Mammary epithelial cell (primary cell): ENCODE data around the gene F5.

Experiments
- CTCF ChIP-seq, 2 donors: IDR thresholded peaks in 1 of 2; conservative IDR thresholded peaks in 1 of 2; 2 replicates each; pipeline ENCODE4 v1.5.1; 2011 to 2012; ENCODE audit warnings: inconsistent platforms in 2 of 2, low read length in 2 of 2, mild to moderate bottlenecking in 2 of 2, control low read depth in 1 of 2, low read depth in 1 of 2; ENCODE audit not compliant: insufficient read depth in 1 of 2; ENCODE audit errors: extremely low read depth in 1 of 2
- EZH2 ChIP-seq: IDR thresholded peaks from 2 replicates; pipeline ENCODE4 v1.6.1; 2012; ENCODE audit warnings: low read length, inconsistent platforms, borderline replicate concordance

- TF ChIP-seq CTCF (conservative IDR thresholded peaks at IDR 0.05 in 1 of 2, IDR thresholded peaks at IDR 0.05 in 1 of 2; ENCODE audit: extremely low read depth in 1 of 2, insufficient read depth in 1 of 2, low read depth in 1 of 2, low read length in 2 of 2) (no peak), EZH2 (no peak)
Measured at GRCh38 chr1:169571450-169571849, 14.8 kb downstream of the F5 start.
